Stomach (tissue), 9 donors: ENCODE data around the gene ICE1. TPM values are rescaled to one million over a fixed set of nuclear protein-coding genes. Genes with fewer than 3 reads are reported as not detected.

Source experiments
- DNase-seq, 2 donors: peaks; one replicate each; pipeline versions ENCODE4 v3.0.0 to v3.0.0-alpha.2; 2013 to 2019
- H3K27ac ChIP-seq, 5 donors: fragments of 200-600 bp in 4 of 5; sonication (generic) in 4 of 5; one replicate each; pipeline ENCODE4 v1.5.1; 2013 to 2019; ENCODE audit warnings: mild to moderate bottlenecking in 1 of 5, moderate library complexity in 1 of 5
- H3K27me3 ChIP-seq, 3 donors: fragments of 200-600 bp; sonication (generic); one replicate each; pipeline ENCODE4 v1.5.1; 2017 to 2019; ENCODE audit warnings: mixed run types in 1 of 3
- H3K36me3 ChIP-seq, 4 donors: fragments of 200-600 bp; sonication (generic); 1 replicate in 3 of 4; 2 replicates in 1 of 4; pipeline ENCODE4 v1.5.1; 2016 to 2019
- H3K4me1 ChIP-seq, 4 donors: fragments of 200-600 bp; sonication (generic); one replicate each; pipeline ENCODE4 v1.5.1; 2016 to 2019
- H3K4me3 ChIP-seq, 4 donors: fragments of 200-600 bp; sonication (generic) in 3 of 4; one replicate each; pipeline ENCODE4 v1.5.1; 2016 to 2019; ENCODE audit warnings: mild to moderate bottlenecking in 1 of 4
- H3K9me3 ChIP-seq, 4 donors: fragments of 200-600 bp; sonication (generic); one replicate each; pipeline ENCODE4 v1.5.1; 2016 to 2019
- CTCF ChIP-seq, 7 experiments: fragments of 450-650 bp in 4 of 7; fragments of 200-600 bp in 3 of 7; sonication (generic) in 3 of 7; IDR thresholded peaks; one replicate each; pipeline ENCODE4 v1.5.1; 2016 to 2019; ENCODE audit warnings: antibody characterized with exemption in 7 of 7, control low read depth in 2 of 7, mild to moderate bottlenecking in 1 of 7
- EP300 ChIP-seq: sonication (generic); formaldehyde crosslinking; IDR thresholded peaks from one replicate; pipeline ENCODE4 v1.6.1; 2017; ENCODE audit warnings: antibody characterized with exemption
- POLR2A ChIP-seq, 4 donors: fragments of 450-650 bp; IDR thresholded peaks; one replicate each; pipeline ENCODE4 v1.6.1; 2016; ENCODE audit warnings: antibody characterized with exemption in 4 of 4, control low read depth in 2 of 4, mild to moderate bottlenecking in 1 of 4, moderate library complexity in 1 of 4
- POLR2AphosphoS5 ChIP-seq, 3 donors: sonication (generic); formaldehyde crosslinking; IDR thresholded peaks; one replicate each; pipeline ENCODE4 v1.6.1; 2016; ENCODE audit warnings: antibody characterized with exemption in 3 of 3
- WGBS, 5 donors: extraction: QIAGEN DNeasy Blood & Tissue Kit in 3 of 5; methylation state at CpG; one replicate each; pipeline versions ENCODE4 v1.1.5 to v1.1.7; 2013 to 2018; 5-methylcytosine and 5-hydroxymethylcytosine counted together
- intact Hi-C: fragments of 100-400 bp; cut with DNase I; formaldehyde crosslinking; loops from one replicate; pipeline ENCODE4 v1.15.1; 2023; ENCODE audit warnings: low total_unique reads
- polyA plus RNA-seq, 3 donors: library from polyadenylated mRNA; stranded (reverse); fragments of 200-250 nt; gene quantifications; one replicate each; pipeline ENCODE4 v1.2.3, GENCODE V29; 2013
- total RNA-seq, 5 donors: library from RNA; depleted of rRNA; stranded (reverse); fragments of >200 nt; gene quantifications; one replicate each; pipeline versions ENCODE4 v1.1.0 to v1.2.3, GENCODE V29; 2014 to 2016
- donor health status: healthy with polysubstance abuse.
- donor health status: Bipolar disorder and iron deficiency.
- donor health status: healthy.

ICE1 gene
- total and polyA plus RNA-seq, 8 donors, result 4.0 to 44.1 (median 16.7) TPM

GRCh38 chr5:5436203-5436760, 13.8 kb downstream of the ICE1 start:
- TF ChIP-seq EP300 (no peak), CTCF (IDR thresholded peaks at IDR 0.05) (no peak), POLR2AphosphoS5 (IDR thresholded peaks at IDR 0.05) (no peak), POLR2A (IDR thresholded peaks at IDR 0.05) (no peak)
- no peak overlapping the region for H3K4me3 ChIP-seq
- H3K27ac ChIP-seq, result no peak overlapping the region
- H3K9me3 ChIP-seq, result no peaks in the 10 kb centered on the region
- DNase-seq, result no peak
- 30 to 60% (median 42%) methylated on average over 4 of the region's 4 CpGs for WGBS, 5 donors
- H3K27me3 ChIP-seq, result no peaks in the 10 kb centered on the region
- peaks cover 0 to 34% (median 31%) of the 10 kb centered on the region in 4 donors for H3K36me3 ChIP-seq
- intact Hi-C loops, result no loop called here
- H3K4me1 ChIP-seq, result peaks cover 0 to 44% (median 25%) of the 10 kb centered on the region in 4 donors

GRCh38 chr5:5437227-5438172, 15.0 kb downstream of the ICE1 start:
- peaks cover 0 to 34% (median 17%) of the 10 kb centered on the region in 4 donors for H3K4me1 ChIP-seq
- H3K9me3 ChIP-seq, result no peaks in the 10 kb centered on the region
- intact Hi-C loops, result no loop called here
- H3K36me3 ChIP-seq, result peaks cover 8 to 46% (median 43%) of the 10 kb centered on the region in 4 donors
- 82 to 94% (median 91%) methylated on average over 11 of the region's 11 CpGs for WGBS, 5 donors
- TF ChIP-seq POLR2AphosphoS5 (IDR thresholded peaks at IDR 0.05) (no peak), CTCF (IDR thresholded peaks at IDR 0.05) (no peak), POLR2A (IDR thresholded peaks at IDR 0.05) (no peak), EP300 (no peak)
- no peaks in the 10 kb centered on the region for H3K27me3 ChIP-seq
- H3K27ac ChIP-seq, result no peak overlapping the region
- no peak overlapping the region for H3K4me3 ChIP-seq
- no peak for DNase-seq

- no peaks in the 10 kb centered on the region for H3K9me3 ChIP-seq
- intact Hi-C loops, result no loop called here
- H3K27ac ChIP-seq, result no peak overlapping the region
- H3K4me1 ChIP-seq, result no peaks in the 10 kb centered on the region
- H3K4me3 ChIP-seq, result no peak overlapping the region
- TF ChIP-seq CTCF (IDR thresholded peaks at IDR 0.05) (no peak), POLR2A (IDR thresholded peaks at IDR 0.05) (no peak), EP300 (no peak), POLR2AphosphoS5 (IDR thresholded peaks at IDR 0.05) (no peak)
- 91 to 98% (median 96%) methylated on average over 1 of the region's 1 CpG for WGBS, 5 donors
- no peaks in the 10 kb centered on the region for H3K27me3 ChIP-seq
- H3K36me3 ChIP-seq, result peaks cover 21 to 98% (median 88%) of the 10 kb centered on the region in 4 donors
- DNase-seq, result no peak
These were observed 29.4 kb downstream of the ICE1 start for GRCh38 chr5:5451863-5452262.

- no peak overlapping the region for H3K27ac ChIP-seq
- no peaks in the 10 kb centered on the region for H3K9me3 ChIP-seq
- no peak for DNase-seq
- peaks cover 24 to 98% (median 88%) of the 10 kb centered on the region in 4 donors for H3K36me3 ChIP-seq
- intact Hi-C loops, result no loop called here
- H3K4me1 ChIP-seq, result no peaks in the 10 kb centered on the region
- TF ChIP-seq POLR2AphosphoS5 (IDR thresholded peaks at IDR 0.05) (no peak), CTCF (IDR thresholded peaks at IDR 0.05) (no peak), EP300 (no peak), POLR2A (IDR thresholded peaks at IDR 0.05) (no peak)
- no peak overlapping the region for H3K4me3 ChIP-seq
- WGBS, 5 donors, result 71 to 89% (median 78%) methylated on average over 3 of the region's 3 CpGs
- H3K27me3 ChIP-seq, result no peaks in the 10 kb centered on the region
These were observed 30.7 kb downstream of the ICE1 start for GRCh38 chr5:5453131-5453530.
